ENCODE data around the gene PFN3. TPM values are rescaled to one million over a fixed set of nuclear protein-coding genes. Genes with fewer than 3 reads are reported as not detected.

Gene PFN3
- total RNA-seq, 4 donors from 2014 or later, result not detected

- intact Hi-C loops (cut with DNase I; ENCODE audit: low total_unique reads), result no loop called here
- in situ Hi-C loops (cut with MboI; ENCODE audit: low sequenced_read_pairs in 4 of 4), result loop anchor here in 2 of 4 donors (10.0 to 25.0 kb wide), 2 partner anchors 122 to 129 kb away; partner anchors contain the start of genes DOK3 (in 2 of the 2) and DDX41 (in 1 of the 2)
- TF ChIP-seq CTCF (IDR thresholded peaks at IDR 0.05 in 4 of 5, conservative IDR thresholded peaks at IDR 0.05 in 1 of 5) (no peak), POLR2A (IDR thresholded peaks at IDR 0.05) (no peak)
- Histone ChIP-seq H3K4me3 (no peak overlapping the region), H3K27me3 (no peaks in the 10 kb centered on the region), H3K4me1 (peaks cover 4 to 10% of the 10 kb centered on the region in 2 donors), H3K36me3 (no peaks in the 10 kb centered on the region), H3K9me3 (no peaks in the 10 kb centered on the region), H3K27ac (no peak overlapping the region)
- DNase-seq, result no peak
- ATAC-seq, result no peak
Measured at GRCh38 chr5:177383181-177383580, 17.3 kb downstream of the PFN3 start.

GRCh38 chr5:177382423-177383029, 17.9 kb downstream of the PFN3 start:
- no peaks in the 10 kb centered on the region for H3K9me3 ChIP-seq
- no peaks in the 10 kb centered on the region for H3K36me3 ChIP-seq
- no peak overlapping the region for H3K27ac ChIP-seq
- no peaks in the 10 kb centered on the region for H3K27me3 ChIP-seq
- intact Hi-C loops (cut with DNase I; ENCODE audit: low total_unique reads), result no loop called here
- TF ChIP-seq POLR2A (IDR thresholded peaks at IDR 0.05) (no peak), CTCF (IDR thresholded peaks at IDR 0.05 in 4 of 5, conservative IDR thresholded peaks at IDR 0.05 in 1 of 5) (no peak)
- DNase-seq, result no peak
- in situ Hi-C loops (cut with MboI; ENCODE audit: low sequenced_read_pairs in 4 of 4), result loop anchor here in 2 of 4 donors (10.0 to 25.0 kb wide), 2 partner anchors 122 to 130 kb away; partner anchors contain the start of genes DOK3 (in 2 of the 2) and DDX41 (in 1 of the 2)
- H3K4me3 ChIP-seq, result no peak overlapping the region
- ATAC-seq, result no peak
- peaks cover 4 to 10% of the 10 kb centered on the region in 2 donors for H3K4me1 ChIP-seq

GRCh38 chr5:177380805-177381126, 19.7 kb downstream of the PFN3 start:
- Histone ChIP-seq H3K4me3 (no peak overlapping the region), H3K36me3 (no peaks in the 10 kb centered on the region), H3K9me3 (no peaks in the 10 kb centered on the region), H3K27me3 (no peaks in the 10 kb centered on the region), H3K27ac (no peak overlapping the region), H3K4me1 (peaks cover 4 to 10% of the 10 kb centered on the region in 2 donors)
- ATAC-seq, result no peak
- no peak for TF ChIP-seq CTCF (IDR thresholded peaks at IDR 0.05 in 4 of 5, conservative IDR thresholded peaks at IDR 0.05 in 1 of 5)
- no peak for TF ChIP-seq POLR2A (IDR thresholded peaks at IDR 0.05)
- in situ Hi-C loops (cut with MboI; ENCODE audit: low sequenced_read_pairs in 4 of 4) (loop anchor here in 2 of 4 donors (10.0 to 25.0 kb wide), 2 partner anchors 124 to 132 kb away; partner anchors contain the start of genes DOK3 (in 2 of the 2) and DDX41 (in 1 of the 2)), intact Hi-C loops (cut with DNase I; ENCODE audit: low total_unique reads) (no loop called here)
- no peak for DNase-seq

- H3K9me3 ChIP-seq, result no peaks in the 10 kb centered on the region
- TF ChIP-seq CTCF (IDR thresholded peaks at IDR 0.05 in 4 of 5, conservative IDR thresholded peaks at IDR 0.05 in 1 of 5) (no peak), POLR2A (IDR thresholded peaks at IDR 0.05) (no peak)
- H3K4me3 ChIP-seq, result no peak overlapping the region
- H3K27ac ChIP-seq, result no peak overlapping the region
- no peaks in the 10 kb centered on the region for H3K27me3 ChIP-seq
- in situ Hi-C loops (cut with MboI; ENCODE audit: low sequenced_read_pairs in 4 of 4), result loop anchor here in 1 of 4 donors (25.0 kb wide), 1 partner anchor 133 kb away; the partner anchor contains the start of genes DDX41 and DOK3
- H3K36me3 ChIP-seq, result no peaks in the 10 kb centered on the region
- peaks cover 4 to 10% of the 10 kb centered on the region in 2 donors for H3K4me1 ChIP-seq
- intact Hi-C loops (cut with DNase I; ENCODE audit: low total_unique reads), result no loop called here
- DNase-seq, result no peak
- no peak for ATAC-seq
Measured at GRCh38 chr5:177378884-177379883, 21.3 kb downstream of the PFN3 start.
